Progenitor cell of endocrine pancreas (in vitro differentiated cells): Measurements from ENCODE around the gene NHP2. TPM values are rescaled to one million over a fixed set of nuclear protein-coding genes. Genes with fewer than 3 reads are reported as not detected.

Experiments
- DNase-seq: peaks from one replicate; pipeline ENCODE4 v3.0.0; 2021; ENCODE audit warnings: low spot score; ENCODE audit not compliant: unreplicated experiment
- H3K27ac Mint-ChIP-seq: 2 replicates; pipeline ENCODE4 v1.8.0; 2021; ENCODE audit warnings: mild to moderate bottlenecking, moderate library complexity, mixed read lengths
- H3K27me3 Mint-ChIP-seq: 2 replicates; pipeline ENCODE4 v1.8.0; 2021; ENCODE audit warnings: mixed read lengths
- H3K36me3 Mint-ChIP-seq: 2 replicates; pipeline ENCODE4 v1.8.0; 2022; ENCODE audit warnings: mixed read lengths; ENCODE audit not compliant: insufficient read depth
- H3K4me1 Mint-ChIP-seq: 2 replicates; pipeline ENCODE4 v1.8.0; 2021; ENCODE audit warnings: low read depth, mixed read lengths
- H3K4me3 Mint-ChIP-seq: 2 replicates; pipeline ENCODE4 v1.8.0; 2021; ENCODE audit warnings: low read depth, mild to moderate bottlenecking, moderate library complexity, mixed read lengths
- H3K9me3 Mint-ChIP-seq: 2 replicates; pipeline ENCODE4 v1.8.0; 2021; ENCODE audit warnings: low read depth, mixed read lengths
- total RNA-seq: library from RNA; stranded (reverse); gene quantifications from 2 replicates; pipeline ENCODE4 v1.2.1, GENCODE V29; 2021
- TF ChIP-seq, protein P1 (sequence below): fragments of 200-600 bp; sonication (generic); IDR thresholded peaks from one replicate; pipeline ENCODE4 v1.5.0; 2021; ENCODE audit warnings: antibody characterized with exemption, mild to moderate bottlenecking; ENCODE audit not compliant: unreplicated experiment

The NHP2 gene
- total RNA-seq, 1 donor from 2014 or later: 114 TPM

DNA sequence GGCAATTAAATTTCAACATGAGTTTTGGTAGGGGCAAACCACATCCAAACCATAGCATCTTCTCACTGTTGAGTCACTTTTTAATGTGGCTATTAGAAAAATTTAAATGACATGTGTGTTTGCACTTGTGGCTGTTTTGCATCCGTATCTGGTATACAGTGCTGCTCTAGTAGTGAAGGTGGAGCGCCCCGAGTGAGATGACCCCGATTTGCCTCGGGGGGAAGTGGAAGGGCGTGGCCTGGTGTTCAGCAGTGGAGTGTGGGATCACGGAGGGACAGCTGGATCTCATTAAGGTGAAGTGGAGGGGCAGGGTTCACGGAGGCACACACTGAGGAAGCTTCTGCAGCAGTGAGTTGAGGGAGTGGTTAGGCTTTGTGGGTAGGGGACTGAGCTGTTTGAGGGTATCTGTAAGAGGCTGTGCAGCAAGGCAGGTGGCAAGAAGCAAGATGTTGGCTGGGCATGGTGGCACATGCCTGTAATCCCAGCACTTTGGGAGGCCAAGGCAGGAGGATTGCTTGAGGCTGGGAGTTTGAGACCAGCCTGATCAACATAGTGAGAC, 39.6 kb upstream of the NHP2 start:
- Mint-ChIP-seq H3K9me3 (peaks cover 3% of the 10 kb centered on the region), H3K27ac (no peak overlapping the region), H3K27me3 (peaks cover 20% of the 10 kb centered on the region), H3K4me1 (peaks cover 1% of the 10 kb centered on the region), H3K4me3 (no peak overlapping the region), H3K36me3 (peaks cover 2% of the 10 kb centered on the region)
- TF ChIP-seq, protein P1, sequence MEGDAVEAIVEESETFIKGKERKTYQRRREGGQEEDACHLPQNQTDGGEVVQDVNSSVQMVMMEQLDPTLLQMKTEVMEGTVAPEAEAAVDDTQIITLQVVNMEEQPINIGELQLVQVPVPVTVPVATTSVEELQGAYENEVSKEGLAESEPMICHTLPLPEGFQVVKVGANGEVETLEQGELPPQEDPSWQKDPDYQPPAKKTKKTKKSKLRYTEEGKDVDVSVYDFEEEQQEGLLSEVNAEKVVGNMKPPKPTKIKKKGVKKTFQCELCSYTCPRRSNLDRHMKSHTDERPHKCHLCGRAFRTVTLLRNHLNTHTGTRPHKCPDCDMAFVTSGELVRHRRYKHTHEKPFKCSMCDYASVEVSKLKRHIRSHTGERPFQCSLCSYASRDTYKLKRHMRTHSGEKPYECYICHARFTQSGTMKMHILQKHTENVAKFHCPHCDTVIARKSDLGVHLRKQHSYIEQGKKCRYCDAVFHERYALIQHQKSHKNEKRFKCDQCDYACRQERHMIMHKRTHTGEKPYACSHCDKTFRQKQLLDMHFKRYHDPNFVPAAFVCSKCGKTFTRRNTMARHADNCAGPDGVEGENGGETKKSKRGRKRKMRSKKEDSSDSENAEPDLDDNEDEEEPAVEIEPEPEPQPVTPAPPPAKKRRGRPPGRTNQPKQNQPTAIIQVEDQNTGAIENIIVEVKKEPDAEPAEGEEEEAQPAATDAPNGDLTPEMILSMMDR: no peak
- DNase-seq: no peak

DNA sequence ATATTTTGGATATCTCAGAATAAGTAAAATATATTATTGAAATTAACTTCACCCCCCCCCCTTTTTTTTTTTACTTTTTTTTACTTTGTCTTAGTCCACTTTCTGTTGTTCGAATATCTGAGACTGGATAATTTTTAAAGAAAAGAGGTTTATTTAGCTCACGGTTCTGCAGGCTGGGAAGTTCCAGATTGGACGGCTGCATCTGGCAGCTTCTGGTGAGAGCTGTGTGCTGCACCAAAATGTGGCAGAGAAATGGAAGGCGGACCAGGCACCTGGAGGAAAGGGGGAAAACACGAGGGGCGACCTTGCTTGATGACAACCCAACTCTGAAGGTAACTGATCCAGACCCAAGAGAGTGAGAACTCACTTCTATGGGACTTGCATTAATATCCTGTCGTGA, 39.1 kb upstream of the NHP2 start:
- peaks cover 20% of the 10 kb centered on the region for H3K27me3 Mint-ChIP-seq
- TF ChIP-seq, protein P1: no peak
- peaks cover 3% of the 10 kb centered on the region for H3K9me3 Mint-ChIP-seq
- peaks cover 2% of the 10 kb centered on the region for H3K36me3 Mint-ChIP-seq
- H3K4me3 Mint-ChIP-seq: no peak overlapping the region
- H3K27ac Mint-ChIP-seq: no peak overlapping the region
- DNase-seq: no peak
- peaks cover 1% of the 10 kb centered on the region for H3K4me1 Mint-ChIP-seq

DNA sequence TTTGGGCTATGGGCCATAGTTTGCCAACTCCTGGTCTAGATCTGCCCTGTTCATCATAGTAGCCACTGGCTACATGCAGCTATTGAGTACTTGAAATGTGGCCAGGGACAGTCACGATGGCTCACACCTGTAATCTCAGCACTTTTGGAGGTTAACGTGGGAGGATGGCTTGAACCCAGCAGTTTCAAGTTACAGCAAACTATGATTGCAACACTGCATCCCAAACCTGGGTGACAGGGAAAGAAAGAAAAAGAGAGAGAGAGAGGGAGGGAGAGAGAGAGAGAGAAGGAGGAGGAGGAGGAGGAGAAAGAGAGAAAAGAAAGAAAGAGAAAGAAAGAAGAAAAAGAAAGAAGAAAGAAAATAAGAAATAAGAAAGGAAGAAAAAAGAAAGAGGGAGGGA, 38.6 kb upstream of the NHP2 start:
- TF ChIP-seq, protein P1: no peak
- Mint-ChIP-seq H3K27ac (no peak overlapping the region), H3K27me3 (peaks cover 20% of the 10 kb centered on the region), H3K36me3 (peaks cover 2% of the 10 kb centered on the region), H3K4me1 (peaks cover 1% of the 10 kb centered on the region), H3K9me3 (peaks cover 3% of the 10 kb centered on the region), H3K4me3 (no peak overlapping the region)
- DNase-seq: no peak

DNA sequence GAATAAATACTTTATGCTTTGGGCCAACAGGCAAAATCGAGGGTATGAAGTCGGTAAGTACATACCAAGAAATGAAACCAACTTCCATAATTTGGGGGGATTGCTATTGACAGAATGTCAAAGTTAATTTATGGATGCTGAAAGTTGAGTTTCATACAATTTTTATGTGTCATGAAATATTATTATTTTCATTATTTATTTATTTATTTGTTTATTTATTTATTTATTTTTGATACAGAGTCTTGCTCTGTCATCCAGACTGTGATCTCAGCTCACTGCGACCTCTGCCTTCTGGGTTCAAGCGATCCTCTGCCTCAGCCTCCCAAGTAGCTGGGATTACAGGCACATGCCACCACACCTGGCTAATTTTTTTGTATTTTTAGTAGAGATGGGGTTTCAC, 38.0 kb upstream of the NHP2 start:
- Mint-ChIP-seq H3K36me3 (peaks cover 2% of the 10 kb centered on the region), H3K4me1 (peaks cover 1% of the 10 kb centered on the region), H3K4me3 (no peak overlapping the region), H3K27me3 (peaks cover 20% of the 10 kb centered on the region), H3K9me3 (peaks cover 3% of the 10 kb centered on the region), H3K27ac (no peak overlapping the region)
- TF ChIP-seq, protein P1: no peak
- DNase-seq: no peak

DNA sequence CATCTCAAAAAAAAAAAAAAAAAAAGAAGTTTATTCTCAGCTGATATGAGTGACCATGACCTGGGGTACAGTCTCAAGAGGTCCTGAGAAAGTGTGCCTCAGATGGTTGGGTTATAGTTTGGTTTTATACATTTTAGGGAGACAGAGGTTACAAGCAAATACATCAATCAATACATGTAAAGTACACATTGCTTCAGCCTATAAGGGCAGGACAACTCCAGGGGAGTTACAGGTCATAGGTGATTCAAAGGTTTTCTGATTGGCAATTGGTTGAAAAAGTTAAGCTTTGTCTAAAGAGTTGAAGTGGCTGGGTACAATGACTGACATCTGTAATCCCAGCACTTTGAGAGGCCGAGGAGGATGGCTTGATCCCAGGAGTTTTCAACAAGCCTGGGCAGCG, 35.7 kb upstream of the NHP2 start:
- H3K27ac Mint-ChIP-seq: no peak overlapping the region
- H3K36me3 Mint-ChIP-seq: peaks cover 2% of the 10 kb centered on the region
- H3K4me1 Mint-ChIP-seq: peaks cover 1% of the 10 kb centered on the region
- H3K27me3 Mint-ChIP-seq: peaks cover 14% of the 10 kb centered on the region
- no peak for DNase-seq
- peaks cover 3% of the 10 kb centered on the region for H3K9me3 Mint-ChIP-seq
- no peak overlapping the region for H3K4me3 Mint-ChIP-seq
- TF ChIP-seq, protein P1: no peak
